Measurements from ENCODE around the gene INSYN2A. TPM values are rescaled to one million over a fixed set of nuclear protein-coding genes. Genes with fewer than 3 reads are reported as not detected.

INSYN2A gene
- total RNA-seq, 1 donor from 2014 or later, result 15.9 TPM

GRCh38 chr10:127197154-127197432 is 702 bp upstream of the INSYN2A start:
- FAIRE-seq, result no peak

DNA sequence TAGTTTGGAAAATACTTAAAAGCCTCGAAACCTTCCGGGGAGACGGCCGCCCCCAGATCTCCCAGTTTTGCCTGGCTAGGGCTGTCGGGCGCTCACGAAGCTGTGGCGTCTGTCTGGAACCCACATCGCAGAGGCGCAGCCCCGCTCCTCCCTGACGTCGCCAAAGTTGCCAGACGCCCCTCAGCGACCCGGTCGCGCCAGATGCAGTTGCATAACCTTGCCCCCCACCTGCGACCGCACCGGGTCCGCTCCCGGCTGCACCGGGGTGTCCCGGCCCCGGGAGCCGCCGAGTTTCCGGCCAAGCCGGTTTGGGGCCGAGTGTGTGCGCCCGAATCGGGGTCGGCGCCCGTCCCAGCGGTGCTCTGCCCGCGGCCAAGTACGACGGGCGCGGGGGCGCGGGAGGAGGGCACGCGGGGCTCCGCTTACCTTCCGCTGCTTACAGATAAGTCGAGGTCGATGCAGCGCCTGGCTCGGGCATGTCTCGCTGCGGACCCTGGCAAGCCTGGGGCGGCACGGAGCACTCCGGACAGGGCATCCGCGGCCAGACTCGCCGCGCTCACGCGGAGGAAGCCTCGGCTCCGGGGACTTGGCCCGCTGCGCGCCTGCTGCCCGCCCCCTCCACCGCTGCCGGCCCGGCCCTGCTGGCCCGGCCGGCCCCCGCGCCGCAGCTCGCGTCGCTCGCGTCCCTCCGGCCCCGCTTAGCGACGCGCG is 665 bp downstream of the INSYN2A start:
- no peak for FAIRE-seq
- DNase-seq (ENCODE audit: low spot score in 2 of 2), result peak in 1 of 2 donors; percentile 31

More at GRCh38 chr10:127197154-127197432, 702 bp upstream of the INSYN2A start:
- DNase-seq (ENCODE audit: low spot score in 2 of 2), result no peak

- FAIRE-seq, result no peak
- peak; percentile 32 to 36 for DNase-seq (ENCODE audit: low spot score in 2 of 2)
These were observed 1.3 kb downstream of the INSYN2A start for GRCh38 chr10:127195041-127195506.

DNA sequence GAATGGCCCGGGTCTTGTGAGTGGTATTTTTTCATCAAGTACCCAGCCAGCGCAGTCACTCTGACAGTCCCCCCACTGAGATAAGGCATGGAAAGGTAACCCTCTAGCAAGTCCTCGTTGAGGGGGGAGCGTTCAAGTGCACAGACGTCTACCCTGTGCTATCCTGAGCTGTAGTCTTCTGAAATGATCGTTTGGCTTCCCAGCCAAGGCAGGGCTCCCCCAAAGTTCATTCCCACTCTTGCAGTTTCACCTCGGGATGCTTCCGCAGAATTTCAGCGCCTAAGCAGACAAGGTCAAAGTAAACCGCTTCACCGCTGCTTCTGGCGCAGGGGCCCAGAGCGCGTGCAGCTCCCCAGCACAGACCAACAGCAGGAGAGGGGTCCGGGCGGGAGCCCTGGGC is 1.8 kb downstream of the INSYN2A start:
- DNase-seq (ENCODE audit: low spot score in 2 of 2) (no peak), FAIRE-seq (no peak)

- no peak for FAIRE-seq
- DNase-seq (ENCODE audit: low spot score in 2 of 2), result no peak
These were observed 2.3 kb downstream of the INSYN2A start for GRCh38 chr10:127194111-127194510.

DNA sequence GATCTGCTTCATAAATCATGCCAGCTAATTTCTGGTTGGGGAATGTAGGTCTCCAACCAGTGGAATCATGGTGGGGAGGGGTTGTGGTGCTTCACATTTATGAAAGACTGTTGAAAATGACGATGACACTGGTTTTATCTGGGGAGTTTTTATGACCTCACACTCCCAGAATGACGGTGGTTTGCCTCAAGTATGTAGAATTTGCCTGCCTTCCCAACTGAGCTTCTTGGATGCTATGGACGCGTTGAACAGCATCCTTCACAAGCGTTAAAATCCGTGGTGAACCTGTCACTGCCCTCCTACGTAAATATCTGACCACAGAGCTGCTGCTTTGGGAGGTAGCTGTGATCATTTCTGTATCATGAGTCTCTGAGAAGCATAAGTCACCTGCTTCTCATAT is 3.3 kb downstream of the INSYN2A start:
- no peak for DNase-seq (ENCODE audit: low spot score in 2 of 2)
- no peak for FAIRE-seq

- no peak for DNase-seq (ENCODE audit: low spot score in 2 of 2)
- no peak for FAIRE-seq
These were observed 6.0 kb downstream of the INSYN2A start for GRCh38 chr10:127190427-127190826.

GRCh38 chr10:127189226-127189625 is 7.2 kb downstream of the INSYN2A start:
- DNase-seq (ENCODE audit: low spot score in 2 of 2) (no peak), FAIRE-seq (no peak)

- DNase-seq (ENCODE audit: low spot score in 2 of 2) (no peak), FAIRE-seq (no peak)
These were observed 9.6 kb downstream of the INSYN2A start for GRCh38 chr10:127186813-127187212.

DNA sequence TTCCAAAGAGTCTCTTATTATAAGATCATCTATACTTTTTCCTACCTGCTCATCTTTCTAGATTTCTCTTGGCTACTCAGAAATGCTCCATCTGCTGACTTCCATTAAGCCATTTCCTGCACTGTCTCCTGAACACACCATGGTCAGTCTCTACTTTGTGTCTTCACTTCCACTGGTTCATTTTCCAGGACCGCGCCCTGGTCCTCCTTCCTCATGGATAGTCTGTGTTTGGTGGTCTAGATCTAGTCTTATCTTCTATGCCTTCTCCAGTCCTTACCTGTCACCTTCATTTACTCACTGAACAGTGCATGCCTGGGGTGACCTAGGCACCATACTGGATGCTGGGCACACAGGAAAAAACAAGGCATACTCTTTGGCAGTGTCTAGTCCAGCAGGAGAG is 11.8 kb downstream of the INSYN2A start:
- FAIRE-seq (no peak), DNase-seq (ENCODE audit: low spot score in 2 of 2) (no peak)

GRCh38 chr10:127182161-127182560 is 14.2 kb downstream of the INSYN2A start:
- no peak for FAIRE-seq

DNA sequence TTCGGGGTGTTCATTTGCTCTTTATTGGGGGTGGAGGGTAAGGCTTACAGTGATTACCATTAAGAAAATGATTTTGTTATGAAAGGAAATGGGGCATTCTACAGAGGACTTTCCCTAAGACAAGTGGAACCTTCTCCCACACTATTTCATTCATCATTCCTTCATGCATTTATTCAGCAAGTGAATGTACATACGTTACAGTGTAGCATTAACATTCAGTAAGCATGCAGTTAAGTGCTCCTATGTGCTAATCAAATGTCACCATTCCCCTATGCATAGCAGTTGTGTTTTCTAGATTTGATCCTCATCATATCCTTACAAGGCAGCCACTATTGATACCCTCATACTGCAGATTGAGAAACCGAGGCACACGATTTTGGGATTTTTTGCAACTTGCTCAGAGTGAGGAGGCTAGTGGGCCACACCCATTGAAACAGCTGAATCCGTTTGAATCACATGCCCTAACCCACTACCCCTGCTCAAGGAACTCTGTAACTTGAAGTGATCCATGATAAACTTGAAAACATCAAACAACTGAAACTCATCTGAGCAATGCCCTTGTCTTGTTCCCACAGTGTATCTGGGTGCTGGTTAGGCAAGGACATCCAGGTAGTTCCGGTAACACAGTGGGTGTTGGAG is 16.7 kb downstream of the INSYN2A start:
- FAIRE-seq (no peak), DNase-seq (ENCODE audit: low spot score in 2 of 2) (no peak)

More at GRCh38 chr10:127182161-127182560, 14.2 kb downstream of the INSYN2A start:
- DNase-seq (ENCODE audit: low spot score in 2 of 2), result no peak

GRCh38 chr10:127176649-127177048 is 19.7 kb downstream of the INSYN2A start:
- FAIRE-seq, result no peak

DNA sequence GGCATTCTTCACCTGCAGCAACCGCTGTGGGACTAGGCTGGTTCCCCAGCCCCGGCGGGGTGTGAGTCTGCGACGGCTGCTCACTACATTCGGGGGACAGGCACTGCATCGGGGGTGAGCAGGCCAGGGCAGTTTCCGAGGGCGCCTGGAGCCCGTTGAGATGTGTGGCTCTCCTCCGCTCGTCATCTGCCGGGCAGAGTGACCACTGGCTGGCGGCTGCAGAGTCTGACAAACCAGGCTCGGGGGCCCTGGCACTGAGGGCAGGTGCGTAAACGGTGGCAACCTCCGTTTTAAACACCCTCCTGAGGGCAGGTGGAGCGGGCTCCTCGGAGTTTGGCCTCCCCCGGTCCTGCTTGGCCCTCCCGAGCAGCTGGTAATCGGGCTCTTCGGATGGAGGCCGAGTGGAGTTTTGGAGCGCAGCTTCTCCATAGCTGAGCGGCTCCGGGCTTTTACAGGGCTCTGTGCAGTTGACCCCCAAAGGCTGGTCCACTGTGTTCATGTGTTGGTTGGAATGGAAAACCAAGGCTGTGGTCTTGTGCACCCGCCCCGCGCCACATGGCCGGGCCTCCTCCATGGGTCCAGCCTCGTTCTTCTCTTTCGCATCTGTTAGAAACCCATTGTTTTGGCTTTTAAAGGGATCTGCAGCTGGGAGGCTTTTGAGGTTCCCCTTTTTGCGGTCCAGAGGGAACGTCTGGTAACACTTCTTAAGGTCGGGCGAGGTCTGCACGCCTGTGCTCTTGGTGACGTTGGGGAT is 20.9 kb downstream of the INSYN2A start:
- DNase-seq (ENCODE audit: low spot score in 2 of 2), result no peak
- no peak for FAIRE-seq

More at GRCh38 chr10:127176649-127177048, 19.7 kb downstream of the INSYN2A start:
- peak in 1 of 2 donors; percentile 29 for DNase-seq (ENCODE audit: low spot score in 2 of 2)

- FAIRE-seq, result no peak
- no peak for DNase-seq (ENCODE audit: low spot score in 2 of 2)
These were observed 21.5 kb downstream of the INSYN2A start for GRCh38 chr10:127174866-127175265.

GRCh38 chr10:127168261-127168660 is 28.1 kb downstream of the INSYN2A start:
- DNase-seq (ENCODE audit: low spot score in 2 of 2) (no peak), FAIRE-seq (no peak)

DNA sequence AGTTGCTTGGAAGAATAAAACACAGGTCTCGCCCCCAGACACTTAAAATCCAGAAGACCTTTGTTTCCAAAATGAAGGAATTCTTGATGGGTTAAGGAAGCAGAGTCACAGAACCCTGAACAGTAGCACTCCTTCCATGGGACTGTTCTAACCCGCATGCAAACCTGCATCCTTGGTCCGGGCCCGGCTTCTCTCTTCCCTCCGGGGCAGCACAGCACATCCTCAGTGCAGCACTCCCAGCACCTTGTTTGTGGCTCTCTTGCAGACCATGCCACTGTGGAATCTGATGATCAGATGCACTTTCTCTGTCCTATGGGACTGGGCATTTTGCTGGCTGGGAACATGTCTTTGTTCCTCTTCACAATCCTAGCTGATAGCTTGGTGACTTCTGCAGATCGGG is 33.5 kb downstream of the INSYN2A start:
- FAIRE-seq, result no peak

DNA sequence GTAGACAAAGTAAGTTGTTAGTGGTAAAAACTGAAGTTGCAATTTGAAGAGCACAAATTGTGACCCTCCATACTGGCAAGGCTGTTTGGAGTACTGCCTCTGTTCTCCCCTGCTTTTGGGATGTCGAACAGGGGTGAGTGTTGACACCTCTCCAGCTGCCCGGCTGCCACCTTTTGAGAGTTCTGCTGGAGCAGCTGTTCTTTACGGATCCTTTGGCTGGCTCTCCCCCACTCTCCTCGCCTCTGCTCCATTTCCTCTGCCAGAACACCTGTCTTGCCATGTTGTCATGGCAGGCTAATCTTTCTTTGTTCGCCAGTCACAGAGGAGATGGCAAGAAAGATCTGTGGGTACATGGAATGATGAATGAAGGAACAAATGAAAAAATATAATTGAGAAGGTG is 34.9 kb downstream of the INSYN2A start:
- DNase-seq (ENCODE audit: low spot score in 2 of 2) (no peak), FAIRE-seq (no peak)

More for the DNA sequence above, 33.5 kb downstream of the INSYN2A start:
- no peak for DNase-seq (ENCODE audit: low spot score in 2 of 2)

GRCh38 chr10:127159648-127160245 is 36.6 kb downstream of the INSYN2A start:
- FAIRE-seq, result no peak

DNA sequence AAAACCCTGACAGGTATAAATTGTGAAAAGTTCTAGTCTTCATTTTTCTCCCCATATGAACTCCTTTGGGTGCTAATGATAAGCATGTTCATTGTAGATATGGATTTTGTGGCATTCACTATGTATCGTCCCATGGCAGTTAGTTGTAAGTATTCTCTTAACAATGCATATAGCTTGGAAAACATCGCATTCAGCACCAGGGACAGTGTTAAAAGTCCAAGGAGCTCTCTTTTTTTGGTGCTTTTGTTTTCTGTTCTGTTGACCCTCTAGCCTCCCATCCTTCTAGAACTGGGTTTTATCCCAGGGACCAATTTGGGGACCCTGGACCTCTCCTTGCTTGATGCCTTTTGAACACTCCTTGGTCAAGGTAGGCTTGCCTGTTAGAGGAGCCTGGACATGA is 37.7 kb downstream of the INSYN2A start:
- no peak for FAIRE-seq
- no peak for DNase-seq (ENCODE audit: low spot score in 2 of 2)

More at GRCh38 chr10:127159648-127160245, 36.6 kb downstream of the INSYN2A start:
- DNase-seq (ENCODE audit: low spot score in 2 of 2), result no peak

Data from frontal cortex (tissue), 4 donors.